ENCODE measurements around the gene GRID2IP. TPM values are rescaled to one million over a fixed set of nuclear protein-coding genes. Genes with fewer than 3 reads are reported as not detected.

Gene GRID2IP
- total and polyA plus RNA-seq, 2 of the 8 experiments (the other 6 are each of a cell fraction or from before 2014, with no cell fraction given), result 0.80 to 1.3 TPM

- no peak for TF ChIP-seq CHD7 (IDR thresholded peaks at IDR 0.05; ENCODE audit: insufficient replicate concordance, low read length)
- no peak for TF ChIP-seq HDAC6 (IDR thresholded peaks at IDR 0.05; ENCODE audit: low read depth, low read length)
- no peak; the same call in 1 of the 2 replicates for TF ChIP-seq BACH1 (IDR thresholded peaks at IDR 0.05; ENCODE audit: low read length)
- peak in 1 of 2 experiments; percentile 56; a peak in 2 of 4 replicates for TF ChIP-seq RAD21 (IDR thresholded peaks at IDR 0.05 in 1 of 2, conservative IDR thresholded peaks at IDR 0.05 in 1 of 2; ENCODE audit: low read depth in 2 of 2, low read length in 2 of 2)
- no peak for TF ChIP-seq RFX5 (IDR thresholded peaks at IDR 0.05; ENCODE audit: borderline replicate concordance, low read depth, low read length)
- no peak for TF ChIP-seq CREB1 (IDR thresholded peaks at IDR 0.05)
- TF ChIP-seq POLR2A (IDR thresholded peaks at IDR 0.05; ENCODE audit: control extremely low read depth in 1 of 2, low read depth in 2 of 2, low read length in 2 of 2), result peak; percentile 83 to 90
- TF ChIP-seq EGR1 (IDR thresholded peaks at IDR 0.05; ENCODE audit: borderline replicate concordance, low read depth, low read length), result peak; percentile 54; the same call in 1 of the 2 replicates
- TF ChIP-seq TAF7 (optimal IDR thresholded peaks at IDR 0.05; ENCODE audit: borderline replicate concordance, low read depth, low read length), result peak; percentile 95
- peak; percentile 72 for TF ChIP-seq GABPA (IDR thresholded peaks at IDR 0.05; ENCODE audit: borderline replicate concordance, insufficient read depth, low read length)
Measured at GRCh38 chr7:6589829-6590644, 38.8 kb upstream of the GRID2IP start, which contains the start of gene INTS15 (continued).
